ENCODE measurements around the gene VPS26B. TPM values are rescaled to one million over a fixed set of nuclear protein-coding genes. Genes with fewer than 3 reads are reported as not detected.
"Not testable (repeated sequence)": the region's sequence is repeated elsewhere in the genome, so short reads cannot be mapped to it uniquely, and the experiment has no call there.

Gene VPS26B
- total and polyA plus RNA-seq, 2 experiments from 2014 or later = 10.1 to 29.1 TPM

GRCh38 chr11:134278356-134278755 is 53.9 kb downstream of the VPS26B start (continued):
- TF ChIP-seq ZNF462 (CRISPR knock-in tag; IDR thresholded peaks at IDR 0.05) (no peak), ETS1 (IDR thresholded peaks at IDR 0.05) (no peak)

GRCh38 chr11:134281635-134282034 is 57.2 kb downstream of the VPS26B start:
- ATAC-seq; H3K4me3 ChIP-seq; H3K27me3 ChIP-seq (ENCODE audit: insufficient read depth); H3K9me3 Mint-ChIP-seq; H3K4me2 ChIP-seq; H2AFZ ChIP-seq; H3K9me2 ChIP-seq (ENCODE audit: insufficient read depth); H3K27me3 Mint-ChIP-seq (ENCODE audit: insufficient read depth, low read depth, poor library complexity); H4K20me1 ChIP-seq (replicated peaks; ENCODE audit: insufficient read depth); H3K27ac ChIP-seq (ENCODE audit: low read depth); H3K27ac Mint-ChIP-seq; H3K4me3 Mint-ChIP-seq; H3F3A ChIP-seq (replicated peaks; ENCODE audit: low read depth); DNase-seq (ENCODE audit: low spot score): not testable (repeated sequence)
- Histone ChIP-seq H3K79me2 (replicated peaks; ENCODE audit: insufficient read depth) (peaks cover 24% of the 10 kb centered on the region), H3K36me3 (ENCODE audit: insufficient read depth) (peaks cover 21% of the 10 kb centered on the region), H3K4me1 (ENCODE audit: insufficient read depth) (peaks cover 12% of the 10 kb centered on the region)
- Mint-ChIP-seq H3K4me1 (peaks cover 22% of the 10 kb centered on the region), H3K36me3 (ENCODE audit: low read depth) (peaks cover 70% of the 10 kb centered on the region)
